Calu3 (cell line): ENCODE measurements around the gene PHKG1. TPM values are rescaled to one million over a fixed set of nuclear protein-coding genes. Genes with fewer than 3 reads are reported as not detected.
A peak's percentile ranks its signal among the peaks of the same experiment; 100 is the strongest.

Experiments used
- BruUV-seq: library from RNA; stranded (reverse); fragments of 400-500 nt; replicated peaks from 2 replicates; lab custom pipeline; 2021; lab: Mats Ljungman, UMichigan
- CTCF ChIA-PET: fragments of 300-600 bp; sonication (Branson Sonifier 250); formaldehyde crosslinking; loops from one replicate; lab custom pipeline; 2022; ENCODE audit warnings: antibody characterized with exemption; lab: Charles Lee
- DNase-seq: peaks from one replicate; pipeline ENCODE4 v3.0.0; 2022
- H3K27ac Mint-ChIP-seq: one replicate; pipeline ENCODE4 v1.8.0; 2022; ENCODE audit warnings: mixed read lengths; ENCODE audit not compliant: unreplicated experiment
- H3K27me3 Mint-ChIP-seq: one replicate; pipeline ENCODE4 v1.8.0; 2022; ENCODE audit warnings: mixed read lengths; ENCODE audit not compliant: unreplicated experiment
- H3K36me3 Mint-ChIP-seq: one replicate; pipeline ENCODE4 v1.8.0; 2022; ENCODE audit warnings: mild to moderate bottlenecking, moderate library complexity, mixed read lengths; ENCODE audit not compliant: insufficient read depth, unreplicated experiment
- H3K4me1 Mint-ChIP-seq: one replicate; pipeline ENCODE4 v1.8.0; 2022; ENCODE audit warnings: mild to moderate bottlenecking, low read depth, mixed read lengths; ENCODE audit not compliant: unreplicated experiment
- H3K4me3 Mint-ChIP-seq: one replicate; pipeline ENCODE4 v1.8.0; 2022; ENCODE audit warnings: mild to moderate bottlenecking, low read depth, moderate library complexity, mixed read lengths; ENCODE audit not compliant: unreplicated experiment
- H3K9me3 Mint-ChIP-seq: one replicate; pipeline ENCODE4 v1.8.0; 2022; ENCODE audit warnings: low read depth, mixed read lengths; ENCODE audit not compliant: unreplicated experiment
- CTCF ChIP-seq: fragments of 200-600 bp; IDR thresholded peaks from one replicate; pipeline ENCODE4 v1.8.0; 2022; ENCODE audit warnings: antibody characterized with exemption; ENCODE audit not compliant: unreplicated experiment
- intact Hi-C: fragments of 100-400 bp; cut with micrococcal nuclease; formaldehyde crosslinking; loops from one replicate; pipeline ENCODE4 v1.10.0; 2022; ENCODE audit not compliant: unreplicated experiment
- total RNA-seq: library from RNA; stranded (reverse); gene quantifications from 2 replicates; pipeline ENCODE4 v1.2.3, GENCODE V29; 2022

PHKG1 gene
- total RNA-seq, 1 experiment from 2014 or later = 2.6 TPM

GRCh38 chr7:56063882-56064625, 28.7 kb downstream of the PHKG1 start, which contains the start of gene SUMF2:
Gene SUMF2, plus strand, starts transcription at chr7:56064286. Its CDS starts 26 bp downstream, at chr7:56064312.
- H3K36me3 Mint-ChIP-seq = peaks cover 83% of the 10 kb centered on the region
- TSS peak; percentile 62 for BruUV-seq

GRCh38 chr7:56063500-56063881, 29.3 kb downstream of the PHKG1 start:
- Mint-ChIP-seq H3K27me3 (no peaks in the 10 kb centered on the region), H3K4me1 (peaks cover 55% of the 10 kb centered on the region), H3K27ac (peak overlapping the region; percentile 90), H3K4me3 (peak overlapping the region; percentile 84), H3K36me3 (peaks cover 83% of the 10 kb centered on the region), H3K9me3 (no peaks in the 10 kb centered on the region)
- TF ChIP-seq CTCF = no peak
- no peak for DNase-seq
- CTCF ChIA-PET = interaction anchor here (1.8 to 2.1 kb wide), 2 partner anchors 12 to 29 kb away, joined by 4 to 12 read pairs; partner anchors contain the start of genes CCT6A and PSPH
- BruUV-seq = TSS peak; percentile 6
- intact Hi-C loops = no loop called here

More at GRCh38 chr7:56063882-56064625, 28.7 kb downstream of the PHKG1 start, which contains the start of gene SUMF2:
- TF ChIP-seq CTCF = no peak
- intact Hi-C loops = no loop called here
- Mint-ChIP-seq H3K9me3 (no peaks in the 10 kb centered on the region), H3K27me3 (no peaks in the 10 kb centered on the region), H3K27ac (peak within 1 kb of the TSS; percentile 90), H3K4me1 (peaks cover 51% of the 10 kb centered on the region), H3K4me3 (peak within 1 kb of the TSS; percentile 84)
- CTCF ChIA-PET = interaction anchor here (0.8 to 2.3 kb wide), 6 partner anchors 10 to 672 kb away, joined by 3 to 15 read pairs (median 5); partner anchors contain the start of genes CCT6A, CHCHD2 and PSPH
- peak; percentile 96 for DNase-seq

GRCh38 chr7:56062382-56062781, 30.4 kb downstream of the PHKG1 start:
- DNase-seq = peak; percentile 33
- no peak for TF ChIP-seq CTCF
- H3K4me3 Mint-ChIP-seq = peak overlapping the region; percentile 35
- peak overlapping the region; percentile 77 for H3K27ac Mint-ChIP-seq
- peaks cover 88% of the 10 kb centered on the region for H3K36me3 Mint-ChIP-seq
- H3K27me3 Mint-ChIP-seq = no peaks in the 10 kb centered on the region
- no TSS peak for BruUV-seq
- intact Hi-C loops = loop anchor here (1.0 kb wide), 1 partner anchor 11 kb away; the partner anchor contains the start of genes CCT6A and PSPH
- H3K9me3 Mint-ChIP-seq = no peaks in the 10 kb centered on the region
- peaks cover 64% of the 10 kb centered on the region for H3K4me1 Mint-ChIP-seq
- CTCF ChIA-PET = interaction anchor here (0.7 to 1.3 kb wide), 4 partner anchors 11 to 62 kb away, joined by 3 to 4 read pairs (median 3); partner anchors contain the start of genes CCT6A and PSPH

GRCh38 chr7:56053993-56054392, 38.8 kb downstream of the PHKG1 start:
- peak overlapping the region; percentile 94 for H3K4me3 Mint-ChIP-seq
- CTCF ChIA-PET = interaction anchor here (0.5 to 1.1 kb wide), 2 partner anchors 20 to 44 kb away, joined by 3 to 4 read pairs; no protein-coding TSS in a partner anchor
- TF ChIP-seq CTCF = no peak
- H3K4me1 Mint-ChIP-seq = peaks cover 49% of the 10 kb centered on the region
- H3K36me3 Mint-ChIP-seq = peaks cover 97% of the 10 kb centered on the region
- H3K9me3 Mint-ChIP-seq = no peaks in the 10 kb centered on the region
- H3K27me3 Mint-ChIP-seq = no peaks in the 10 kb centered on the region
- BruUV-seq = no TSS peak
- intact Hi-C loops = no loop called here
- DNase-seq = no peak
- peak overlapping the region; percentile 95 for H3K27ac Mint-ChIP-seq
